ENCODE results near the gene GPRC5D.

- TF ChIP-seq GATA3 (IDR thresholded peaks at IDR 0.05; ENCODE audit: low read depth, low read length) (no peak), GATA2 (IDR thresholded peaks at IDR 0.05; ENCODE audit: low read depth, low read length) (no peak)
Measured at GRCh38 chr12:12997156-12997555, 45.2 kb upstream of the GPRC5D start.

All from SH-SY5Y (cell line).